CD14-positive monocyte (primary cell): Measurements from ENCODE around the gene ADM2. TPM values are rescaled to one million over a fixed set of nuclear protein-coding genes. Genes with fewer than 3 reads are reported as not detected.

ENCODE experiments used
- DNase-seq, 3 donors: peaks; one replicate each; pipeline ENCODE4 v3.0.0-alpha.2; 2011 to 2022
- H2AFZ ChIP-seq: 2 replicates; pipeline ENCODE4 v1.6.0; 2012; ENCODE audit warnings: mild to moderate bottlenecking, low read depth, low read length, inconsistent platforms; ENCODE audit not compliant: insufficient read depth, poor library complexity, severe bottlenecking
- H3K27ac ChIP-seq, 2 donors: 1 replicate in 1 of 2; 2 replicates in 1 of 2; pipeline ENCODE4 v1.5.1; 2012 to 2013; ENCODE audit warnings: low read length in 2 of 2, control low read depth in 1 of 2, inconsistent platforms in 1 of 2, low read depth in 1 of 2, mild to moderate bottlenecking in 1 of 2
- H3K27me3 ChIP-seq, 2 donors: one replicate each; pipeline versions ENCODE4 v1.6.0 to v1.6.1; 2011 to 2013; ENCODE audit warnings: low read length in 2 of 2; ENCODE audit not compliant: control insufficient read depth in 2 of 2, insufficient read depth in 2 of 2
- H3K36me3 ChIP-seq, 2 donors: replicated peaks in 1 of 2; 1 replicate in 1 of 2; 2 replicates in 1 of 2; pipeline versions ENCODE4 v1.5.1 to v1.6.1; 2012 to 2013; ENCODE audit warnings: low read length in 2 of 2, control low read depth in 1 of 2, inconsistent platforms in 1 of 2, mild to moderate bottlenecking in 1 of 2; ENCODE audit not compliant: insufficient read depth in 2 of 2, control insufficient read depth in 1 of 2
- H3K4me1 ChIP-seq, 2 donors: 1 replicate in 1 of 2; 2 replicates in 1 of 2; pipeline versions ENCODE4 v1.5.1 to v1.6.1; 2012 to 2013; ENCODE audit warnings: low read length in 2 of 2, control low read depth in 1 of 2, inconsistent platforms in 1 of 2, mild to moderate bottlenecking in 1 of 2, moderate library complexity in 1 of 2; ENCODE audit not compliant: insufficient read depth in 2 of 2, control insufficient read depth in 1 of 2
- H3K4me2 ChIP-seq: replicated peaks from 2 replicates; pipeline ENCODE3; 2012; ENCODE audit warnings: low read length, moderate library complexity, mild to moderate bottlenecking; ENCODE audit not compliant: poor library complexity, severe bottlenecking; ENCODE audit errors: extremely low read depth
- H3K4me3 ChIP-seq, 3 experiments: fragments of 200-600 bp in 1 of 3; sonication (generic) in 1 of 3; replicated peaks in 1 of 3; 1 replicate in 2 of 3; 2 replicates in 1 of 3; pipeline ENCODE4 v1.5.1; 2011 to 2013; ENCODE audit warnings: low read length in 3 of 3, mild to moderate bottlenecking in 3 of 3, control low read depth in 2 of 3, low read depth in 2 of 3, inconsistent platforms in 1 of 3, moderate library complexity in 1 of 3
- H3K79me2 ChIP-seq: 2 replicates; pipeline ENCODE4 v1.6.0; 2012; ENCODE audit warnings: mild to moderate bottlenecking, control low read depth, inconsistent platforms, low read length, moderate library complexity; ENCODE audit not compliant: insufficient read depth
- H3K9ac ChIP-seq: 2 replicates; pipeline ENCODE4 v1.6.0; 2017; ENCODE audit warnings: low read length, mild to moderate bottlenecking; ENCODE audit not compliant: insufficient read depth, poor library complexity, severe bottlenecking
- H3K9me3 ChIP-seq, 2 donors: replicated peaks in 1 of 2; 1 replicate in 1 of 2; 2 replicates in 1 of 2; pipeline versions ENCODE4 v1.5.1 to v1.6.1; 2012 to 2013; ENCODE audit warnings: low read length in 2 of 2, control low read depth in 1 of 2; ENCODE audit not compliant: control insufficient read depth in 1 of 2, insufficient read depth in 1 of 2
- H4K20me1 ChIP-seq: 2 replicates; pipeline ENCODE4 v1.6.0; 2012; ENCODE audit warnings: mild to moderate bottlenecking, low read length, control low read depth, moderate library complexity; ENCODE audit not compliant: insufficient read depth
- H3K27ac Mint-ChIP-seq, 7 donors: one replicate each; pipeline ENCODE4 v1.8.0; 2020; ENCODE audit warnings: mild to moderate bottlenecking in 7 of 7, mixed read lengths in 7 of 7, moderate library complexity in 6 of 7, inconsistent platforms in 2 of 7
- H3K27me3 Mint-ChIP-seq, 3 donors: one replicate each; pipeline ENCODE4 v1.8.0; 2021 to 2022; ENCODE audit warnings: low read depth in 3 of 3, mild to moderate bottlenecking in 3 of 3, mixed read lengths in 3 of 3, moderate library complexity in 3 of 3, inconsistent platforms in 1 of 3
- H3K36me3 Mint-ChIP-seq, 2 donors: one replicate each; pipeline ENCODE4 v1.8.0; 2020; ENCODE audit warnings: mixed read lengths in 2 of 2, inconsistent platforms in 1 of 2, mild to moderate bottlenecking in 1 of 2
- H3K4me1 Mint-ChIP-seq: one replicate; pipeline ENCODE4 v1.8.0; 2020; ENCODE audit warnings: mild to moderate bottlenecking, mixed read lengths
- H3K4me3 Mint-ChIP-seq, 2 donors: one replicate each; pipeline ENCODE4 v1.8.0; 2020; ENCODE audit warnings: mild to moderate bottlenecking in 2 of 2, mixed read lengths in 2 of 2, moderate library complexity in 1 of 2
- H3K9me3 Mint-ChIP-seq, 7 donors: one replicate each; pipeline ENCODE4 v1.8.0; 2020 to 2022; ENCODE audit warnings: mixed read lengths in 7 of 7, mild to moderate bottlenecking in 6 of 7, moderate library complexity in 6 of 7, inconsistent platforms in 2 of 7
- CTCF ChIP-seq: fragments of 200-600 bp; IDR thresholded peaks from one replicate; pipeline ENCODE4 v1.8.0; 2022; ENCODE audit warnings: antibody characterized with exemption, mild to moderate bottlenecking
- WGBS: methylation state at CpG from one replicate; pipeline ENCODE4 v1.1.5; 2013; ENCODE audit warnings: missing lambda C conversion rate; ENCODE audit not compliant: insufficient coverage; 5-methylcytosine and 5-hydroxymethylcytosine counted together
- intact Hi-C, 2 donors: fragments of 100-400 bp; cut with micrococcal nuclease; formaldehyde crosslinking; loops; one replicate each; pipeline versions ENCODE4 v1.15.0 to v1.15.1; 2023
- polyA plus RNA-seq, 3 donors: library from polyadenylated mRNA; depleted of rRNA in 1 of 3; unstranded in 2 of 3; stranded (reverse) in 1 of 3; fragments of 300-500 nt in 2 of 3; fragments of >200 nt in 1 of 3; fragmentation: Illumina TruSeq in 2 of 3; gene quantifications; 1 replicate in 2 of 3; 2 replicates in 1 of 3; pipeline ENCODE4 v1.2.3, GENCODE V29; 2012 to 2021

The ADM2 gene
- polyA plus RNA-seq, 3 donors = 0.05 TPM; not detected in 2

DNA sequence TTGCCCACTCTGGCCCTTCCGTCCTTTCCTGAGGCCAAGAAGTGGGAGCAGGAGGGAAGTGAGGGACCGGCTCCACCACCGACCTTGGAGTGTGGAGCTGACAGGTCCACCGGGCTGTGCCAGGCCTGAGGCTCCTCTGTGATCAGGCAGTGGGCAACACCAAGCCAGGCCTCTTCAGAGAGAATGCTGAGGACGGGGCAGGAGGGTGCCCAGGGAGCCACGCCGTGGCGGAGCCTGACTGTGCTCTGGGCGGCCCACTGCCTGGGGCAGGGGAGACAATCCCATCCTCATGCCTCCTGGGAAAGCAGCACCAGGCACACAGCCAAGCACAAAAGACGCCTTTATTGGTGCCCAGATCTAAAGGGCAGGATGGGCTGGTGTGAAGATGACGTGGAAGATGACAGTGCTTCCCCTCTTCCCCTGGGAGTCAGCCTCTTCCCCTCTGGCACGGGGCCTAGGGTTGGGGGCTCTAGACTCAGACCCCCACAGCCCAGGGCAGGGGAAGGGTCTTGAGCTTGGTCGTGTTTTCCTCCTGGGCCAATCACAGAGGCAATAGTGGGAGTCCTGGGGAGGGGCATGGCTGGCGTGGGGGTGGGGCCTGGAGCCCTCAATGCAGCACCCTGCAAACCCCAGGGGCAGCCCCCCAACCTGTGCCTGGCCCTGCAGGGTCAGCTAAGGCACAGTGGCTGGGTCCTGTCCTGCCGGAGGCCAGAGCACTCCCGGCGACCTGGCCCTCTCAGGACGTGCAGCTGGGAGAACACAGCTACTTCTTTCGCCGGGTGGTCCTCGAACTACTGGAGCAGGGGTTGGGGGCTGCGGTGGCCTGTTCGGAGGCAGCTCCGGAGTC, 21.5 kb downstream of the ADM2 start:
- intact Hi-C loops = no loop called here

More for the DNA sequence above, 21.5 kb downstream of the ADM2 start:
- Histone ChIP-seq H3K9me3 (no peaks in the 10 kb centered on the region), H3K27me3 (no peaks in the 10 kb centered on the region), H2AFZ (no peak overlapping the region), H4K20me1 (no peaks in the 10 kb centered on the region), H3K9ac (no peak overlapping the region), H3K4me1 (peaks cover 9 to 15% of the 10 kb centered on the region in 2 donors), H3K79me2 (peaks cover 27% of the 10 kb centered on the region), H3K4me3 (no peak overlapping the region), H3K36me3 (peaks cover 30 to 36% of the 10 kb centered on the region in 2 donors), H3K27ac (no peak overlapping the region), H3K4me2 (no peak overlapping the region)
- Mint-ChIP-seq H3K27me3 (peaks cover under 1 to 4% (median 3%) of the 10 kb centered on the region in 3 donors), H3K4me3 (no peak overlapping the region), H3K4me1 (peaks cover 10% of the 10 kb centered on the region), H3K27ac (peak overlapping the region in 1 of 7 donors; percentile 68), H3K36me3 (peaks cover 15 to 26% of the 10 kb centered on the region in 2 donors), H3K9me3 (no peaks in the 10 kb centered on the region)
- WGBS = 97% methylated on average over 18 of the region's 24 CpGs
- peak in 1 of 3 donors; percentile 4 for DNase-seq
- TF ChIP-seq CTCF = no peak
